ENCODE measurements around the gene VEPH1. TPM values are rescaled to one million over a fixed set of nuclear protein-coding genes. Genes with fewer than 3 reads are reported as not detected.

The VEPH1 gene
- total RNA-seq, 1 donor from 2014 or later = 13.0 TPM

GRCh38 chr3:157280354-157280753 is 222.9 kb downstream of the VEPH1 start:
- DNase-seq (ENCODE audit: low spot score in 2 of 2) = no peak
- no peak for FAIRE-seq

- no peak for DNase-seq (ENCODE audit: low spot score in 2 of 2)
- FAIRE-seq = no peak
Measured at GRCh38 chr3:157279237-157279636, 224.0 kb downstream of the VEPH1 start.

- DNase-seq (ENCODE audit: low spot score in 2 of 2) (no peak), FAIRE-seq (no peak)
Measured at GRCh38 chr3:157276801-157277200, 226.4 kb downstream of the VEPH1 start.

- FAIRE-seq (no peak), DNase-seq (ENCODE audit: low spot score in 2 of 2) (no peak)
Measured at GRCh38 chr3:157275832-157276231, 227.4 kb downstream of the VEPH1 start.

GRCh38 chr3:157274644-157275137 is 228.5 kb downstream of the VEPH1 start:
- DNase-seq (ENCODE audit: low spot score in 2 of 2) = no peak
- no peak for FAIRE-seq

- FAIRE-seq (no peak), DNase-seq (ENCODE audit: low spot score in 2 of 2) (no peak)
Measured at GRCh38 chr3:157271283-157271882, 231.8 kb downstream of the VEPH1 start.

- DNase-seq (ENCODE audit: low spot score in 2 of 2) (no peak), FAIRE-seq (no peak)
Measured at GRCh38 chr3:157268026-157268425, 235.2 kb downstream of the VEPH1 start.

GRCh38 chr3:157265931-157266330 is 237.3 kb downstream of the VEPH1 start:
- no peak for DNase-seq (ENCODE audit: low spot score in 2 of 2)
- FAIRE-seq = no peak

GRCh38 chr3:157263027-157263426 is 240.2 kb downstream of the VEPH1 start:
- DNase-seq (ENCODE audit: low spot score in 2 of 2) = no peak
- no peak for FAIRE-seq

GRCh38 chr3:157261000-157261399 is 242.2 kb downstream of the VEPH1 start:
- DNase-seq (ENCODE audit: low spot score in 2 of 2) (no peak), FAIRE-seq (no peak)

- FAIRE-seq (no peak), DNase-seq (ENCODE audit: low spot score in 2 of 2) (no peak)
Measured at GRCh38 chr3:157259825-157260224, 243.4 kb downstream of the VEPH1 start.

GRCh38 chr3:157257101-157257500 is 246.1 kb downstream of the VEPH1 start:
- FAIRE-seq (no peak), DNase-seq (ENCODE audit: low spot score in 2 of 2) (no peak)

GRCh38 chr3:157255797-157256196 is 247.4 kb downstream of the VEPH1 start:
- no peak for DNase-seq (ENCODE audit: low spot score in 2 of 2)
- FAIRE-seq = no peak

GRCh38 chr3:157251685-157252084 is 251.5 kb downstream of the VEPH1 start:
- no peak for FAIRE-seq

GRCh38 chr3:157249606-157250005 is 253.6 kb downstream of the VEPH1 start:
- DNase-seq (ENCODE audit: low spot score in 2 of 2) = no peak
- no peak for FAIRE-seq

More at GRCh38 chr3:157251685-157252084, 251.5 kb downstream of the VEPH1 start:
- DNase-seq (ENCODE audit: low spot score in 2 of 2) = no peak

GRCh38 chr3:157248590-157249422 is 254.4 kb downstream of the VEPH1 start:
- peak; percentile 24 to 40 for DNase-seq (ENCODE audit: low spot score in 2 of 2)
- peak; percentile 97 for FAIRE-seq

- DNase-seq (ENCODE audit: low spot score in 2 of 2) (no peak), FAIRE-seq (no peak)
Measured at GRCh38 chr3:157247391-157247790, 255.8 kb downstream of the VEPH1 start.

- FAIRE-seq = no peak
- no peak for DNase-seq (ENCODE audit: low spot score in 2 of 2)
Measured at GRCh38 chr3:157242836-157243235, 260.4 kb downstream of the VEPH1 start.

- no peak for DNase-seq (ENCODE audit: low spot score in 2 of 2)
- FAIRE-seq = no peak
Measured at GRCh38 chr3:157241599-157241998, 261.6 kb downstream of the VEPH1 start.

GRCh38 chr3:157240408-157240807 is 262.8 kb downstream of the VEPH1 start:
- FAIRE-seq = no peak

GRCh38 chr3:157239082-157239704 is 264.0 kb downstream of the VEPH1 start:
- no peak for FAIRE-seq
- DNase-seq (ENCODE audit: low spot score in 2 of 2) = peak in 1 of 2 donors; percentile 24

More at GRCh38 chr3:157240408-157240807, 262.8 kb downstream of the VEPH1 start:
- DNase-seq (ENCODE audit: low spot score in 2 of 2) = no peak

All from frontal cortex (tissue), 4 donors.